ENCODE results near the gene TMEM63C. TPM values are rescaled to one million over a fixed set of nuclear protein-coding genes. Genes with fewer than 3 reads are reported as not detected.

Gene TMEM63C
- total RNA-seq, 1 donor from 2014 or later, result 6.6 TPM

GRCh38 chr14:77195766-77196165 is 14.2 kb downstream of the TMEM63C start:
- no peak for DNase-seq (ENCODE audit: low spot score)
- Mint-ChIP-seq H3K4me3 (ENCODE audit: unreplicated experiment) (no peak overlapping the region), H3K27me3 (ENCODE audit: unreplicated experiment) (peaks cover 5% of the 10 kb centered on the region), H3K36me3 (ENCODE audit: low read depth, unreplicated experiment) (no peaks in the 10 kb centered on the region), H3K4me1 (ENCODE audit: unreplicated experiment) (peaks cover 15% of the 10 kb centered on the region), H3K27ac (ENCODE audit: unreplicated experiment) (no peak overlapping the region), H3K9me3 (ENCODE audit: unreplicated experiment) (no peaks in the 10 kb centered on the region)
- no peak for TF ChIP-seq CTCF (IDR thresholded peaks at IDR 0.05; ENCODE audit: unreplicated experiment)

- Mint-ChIP-seq H3K27ac (ENCODE audit: unreplicated experiment) (peak overlapping the region; percentile 9), H3K9me3 (ENCODE audit: unreplicated experiment) (no peaks in the 10 kb centered on the region), H3K4me1 (ENCODE audit: unreplicated experiment) (peaks cover 19% of the 10 kb centered on the region), H3K36me3 (ENCODE audit: low read depth, unreplicated experiment) (no peaks in the 10 kb centered on the region), H3K4me3 (ENCODE audit: unreplicated experiment) (no peak overlapping the region), H3K27me3 (ENCODE audit: unreplicated experiment) (peaks cover 7% of the 10 kb centered on the region)
- DNase-seq (ENCODE audit: low spot score), result no peak
- no peak for TF ChIP-seq CTCF (IDR thresholded peaks at IDR 0.05; ENCODE audit: unreplicated experiment)
Observed at GRCh38 chr14:77197988-77198387, 16.4 kb downstream of the TMEM63C start.

GRCh38 chr14:77198561-77198960 is 17.0 kb downstream of the TMEM63C start:
- Mint-ChIP-seq H3K9me3 (ENCODE audit: unreplicated experiment) (no peaks in the 10 kb centered on the region), H3K27ac (ENCODE audit: unreplicated experiment) (peak overlapping the region; percentile 0), H3K4me1 (ENCODE audit: unreplicated experiment) (peaks cover 21% of the 10 kb centered on the region), H3K4me3 (ENCODE audit: unreplicated experiment) (no peak overlapping the region), H3K27me3 (ENCODE audit: unreplicated experiment) (peaks cover 7% of the 10 kb centered on the region), H3K36me3 (ENCODE audit: low read depth, unreplicated experiment) (no peaks in the 10 kb centered on the region)
- peak; percentile 21 for DNase-seq (ENCODE audit: low spot score)
- no peak for TF ChIP-seq CTCF (IDR thresholded peaks at IDR 0.05; ENCODE audit: unreplicated experiment)

- peak overlapping the region; percentile 13 for H3K27ac Mint-ChIP-seq (ENCODE audit: unreplicated experiment)
- DNase-seq (ENCODE audit: low spot score), result no peak
- no peak overlapping the region for H3K4me3 Mint-ChIP-seq (ENCODE audit: unreplicated experiment)
- H3K27me3 Mint-ChIP-seq (ENCODE audit: unreplicated experiment), result peaks cover 9% of the 10 kb centered on the region
- H3K4me1 Mint-ChIP-seq (ENCODE audit: unreplicated experiment), result peaks cover 30% of the 10 kb centered on the region
- TF ChIP-seq CTCF (IDR thresholded peaks at IDR 0.05; ENCODE audit: unreplicated experiment), result no peak
- H3K9me3 Mint-ChIP-seq (ENCODE audit: unreplicated experiment), result no peaks in the 10 kb centered on the region
- H3K36me3 Mint-ChIP-seq (ENCODE audit: low read depth, unreplicated experiment), result no peaks in the 10 kb centered on the region
Observed at GRCh38 chr14:77199590-77199989, 18.0 kb downstream of the TMEM63C start.

GRCh38 chr14:77200406-77200985 is 18.9 kb downstream of the TMEM63C start:
- H3K27me3 Mint-ChIP-seq (ENCODE audit: unreplicated experiment), result peaks cover 9% of the 10 kb centered on the region
- no peak for DNase-seq (ENCODE audit: low spot score)
- no peaks in the 10 kb centered on the region for H3K9me3 Mint-ChIP-seq (ENCODE audit: unreplicated experiment)
- no peak overlapping the region for H3K27ac Mint-ChIP-seq (ENCODE audit: unreplicated experiment)
- H3K4me3 Mint-ChIP-seq (ENCODE audit: unreplicated experiment), result no peak overlapping the region
- H3K4me1 Mint-ChIP-seq (ENCODE audit: unreplicated experiment), result peaks cover 32% of the 10 kb centered on the region
- H3K36me3 Mint-ChIP-seq (ENCODE audit: low read depth, unreplicated experiment), result no peaks in the 10 kb centered on the region
- TF ChIP-seq CTCF (IDR thresholded peaks at IDR 0.05; ENCODE audit: unreplicated experiment), result no peak
